GM12874 (cell line): ENCODE data around the gene TNFRSF1B.

ENCODE experiments used
- TF ChIP-seq, protein P1 (sequence below): IDR thresholded peaks from 2 replicates; pipeline ENCODE4 v1.5.1; 2011; ENCODE audit warnings: low read depth, mild to moderate bottlenecking, control low read depth, low read length, moderate library complexity; ENCODE audit not compliant: insufficient read depth

TNFRSF1B gene

DNA sequence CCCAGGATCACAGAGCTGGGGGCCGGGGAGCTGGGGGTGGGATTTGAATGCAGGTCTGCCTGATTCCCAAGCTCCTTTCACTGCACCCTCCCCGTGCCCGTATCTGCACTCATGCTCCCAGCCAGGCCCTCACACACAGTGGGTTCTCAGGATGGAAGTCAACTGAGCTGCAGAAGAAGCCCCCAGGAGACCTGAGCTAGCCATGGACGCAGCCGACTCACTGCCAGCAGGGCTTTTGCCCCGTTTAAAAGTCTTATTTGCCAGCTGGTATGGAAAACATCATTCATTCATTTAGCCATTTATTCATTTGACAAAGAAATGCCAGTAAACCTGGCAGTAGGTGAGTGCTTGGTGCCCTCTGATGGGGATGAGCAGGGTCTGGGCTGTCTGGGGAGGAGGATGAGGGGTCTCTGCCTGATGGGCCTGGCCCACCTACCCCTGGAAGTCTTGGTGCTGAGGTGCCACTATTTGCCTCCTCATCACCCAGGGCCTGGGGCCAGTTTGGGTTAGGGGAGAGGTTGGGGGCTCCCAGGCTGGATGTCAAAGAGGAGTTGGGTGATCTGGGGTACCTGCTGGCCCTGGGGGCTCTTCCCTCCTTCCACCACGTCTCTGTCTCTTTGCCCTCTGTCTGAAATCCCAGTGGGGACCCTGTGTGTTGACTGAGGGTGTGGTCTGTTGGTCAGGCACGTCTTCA is 2.8 kb downstream of the TNFRSF1B start:
- TF ChIP-seq, protein P1, sequence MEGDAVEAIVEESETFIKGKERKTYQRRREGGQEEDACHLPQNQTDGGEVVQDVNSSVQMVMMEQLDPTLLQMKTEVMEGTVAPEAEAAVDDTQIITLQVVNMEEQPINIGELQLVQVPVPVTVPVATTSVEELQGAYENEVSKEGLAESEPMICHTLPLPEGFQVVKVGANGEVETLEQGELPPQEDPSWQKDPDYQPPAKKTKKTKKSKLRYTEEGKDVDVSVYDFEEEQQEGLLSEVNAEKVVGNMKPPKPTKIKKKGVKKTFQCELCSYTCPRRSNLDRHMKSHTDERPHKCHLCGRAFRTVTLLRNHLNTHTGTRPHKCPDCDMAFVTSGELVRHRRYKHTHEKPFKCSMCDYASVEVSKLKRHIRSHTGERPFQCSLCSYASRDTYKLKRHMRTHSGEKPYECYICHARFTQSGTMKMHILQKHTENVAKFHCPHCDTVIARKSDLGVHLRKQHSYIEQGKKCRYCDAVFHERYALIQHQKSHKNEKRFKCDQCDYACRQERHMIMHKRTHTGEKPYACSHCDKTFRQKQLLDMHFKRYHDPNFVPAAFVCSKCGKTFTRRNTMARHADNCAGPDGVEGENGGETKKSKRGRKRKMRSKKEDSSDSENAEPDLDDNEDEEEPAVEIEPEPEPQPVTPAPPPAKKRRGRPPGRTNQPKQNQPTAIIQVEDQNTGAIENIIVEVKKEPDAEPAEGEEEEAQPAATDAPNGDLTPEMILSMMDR: no peak

DNA sequence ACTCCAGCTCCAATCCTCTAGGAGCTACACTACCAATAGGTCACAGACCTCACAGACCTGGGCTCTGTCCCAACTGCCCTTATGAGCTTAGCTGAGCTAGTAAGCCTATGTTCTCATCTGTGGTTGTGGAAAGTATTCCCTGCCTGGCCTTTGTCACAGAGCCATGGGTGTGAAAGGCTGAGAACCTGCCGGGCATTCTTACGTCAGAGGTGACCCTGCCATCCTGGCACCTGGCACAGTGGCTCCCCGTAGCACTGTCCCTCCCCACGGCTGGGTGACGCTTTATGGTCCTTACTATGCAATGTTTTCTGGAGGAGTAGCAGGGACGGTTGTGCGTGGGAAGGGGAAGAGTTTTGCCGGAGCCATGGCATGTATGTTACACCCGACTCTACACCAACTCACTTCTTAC is 3.5 kb downstream of the TNFRSF1B start:
- TF ChIP-seq, protein P1: no peak

DNA sequence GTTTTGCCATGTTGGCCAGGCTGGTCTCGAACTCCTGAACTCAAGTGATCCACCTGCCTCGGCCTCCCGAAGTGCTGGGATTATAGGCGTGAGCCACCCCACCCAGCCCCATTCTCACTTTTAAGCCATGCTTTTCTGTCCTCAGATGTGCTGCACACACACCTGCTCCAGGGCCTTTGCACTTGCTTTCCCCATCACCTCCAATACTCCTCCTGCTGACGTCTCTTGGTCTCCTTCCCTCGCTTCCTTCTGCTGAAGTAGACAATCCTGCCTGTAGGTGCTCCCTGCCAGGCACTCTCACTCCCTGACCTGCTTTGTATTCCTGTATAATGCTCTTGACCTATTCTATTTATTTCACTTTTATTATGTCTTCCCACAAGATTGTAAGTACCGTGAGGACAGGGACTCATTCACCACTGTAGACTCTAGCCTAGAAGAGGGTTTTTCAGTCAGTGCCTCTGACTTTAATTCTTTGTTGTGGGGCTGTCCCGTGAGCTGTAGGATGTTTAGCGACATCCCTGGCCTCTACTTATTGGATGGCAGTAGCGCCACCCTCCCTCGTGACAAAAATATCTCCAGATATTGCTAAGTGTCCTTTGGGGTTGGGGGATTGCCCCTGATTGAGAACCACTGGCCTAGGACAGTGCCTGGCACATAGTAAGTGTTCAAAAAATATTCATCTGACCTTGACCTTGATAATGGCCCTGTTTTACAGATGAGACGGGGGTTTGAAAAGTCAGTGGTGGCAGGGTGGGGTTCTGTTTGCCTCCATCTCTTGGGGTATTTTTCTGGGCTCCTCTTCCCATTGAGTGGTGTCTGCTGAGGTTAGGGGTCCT is 4.6 kb downstream of the TNFRSF1B start:
- TF ChIP-seq, protein P1: no peak

DNA sequence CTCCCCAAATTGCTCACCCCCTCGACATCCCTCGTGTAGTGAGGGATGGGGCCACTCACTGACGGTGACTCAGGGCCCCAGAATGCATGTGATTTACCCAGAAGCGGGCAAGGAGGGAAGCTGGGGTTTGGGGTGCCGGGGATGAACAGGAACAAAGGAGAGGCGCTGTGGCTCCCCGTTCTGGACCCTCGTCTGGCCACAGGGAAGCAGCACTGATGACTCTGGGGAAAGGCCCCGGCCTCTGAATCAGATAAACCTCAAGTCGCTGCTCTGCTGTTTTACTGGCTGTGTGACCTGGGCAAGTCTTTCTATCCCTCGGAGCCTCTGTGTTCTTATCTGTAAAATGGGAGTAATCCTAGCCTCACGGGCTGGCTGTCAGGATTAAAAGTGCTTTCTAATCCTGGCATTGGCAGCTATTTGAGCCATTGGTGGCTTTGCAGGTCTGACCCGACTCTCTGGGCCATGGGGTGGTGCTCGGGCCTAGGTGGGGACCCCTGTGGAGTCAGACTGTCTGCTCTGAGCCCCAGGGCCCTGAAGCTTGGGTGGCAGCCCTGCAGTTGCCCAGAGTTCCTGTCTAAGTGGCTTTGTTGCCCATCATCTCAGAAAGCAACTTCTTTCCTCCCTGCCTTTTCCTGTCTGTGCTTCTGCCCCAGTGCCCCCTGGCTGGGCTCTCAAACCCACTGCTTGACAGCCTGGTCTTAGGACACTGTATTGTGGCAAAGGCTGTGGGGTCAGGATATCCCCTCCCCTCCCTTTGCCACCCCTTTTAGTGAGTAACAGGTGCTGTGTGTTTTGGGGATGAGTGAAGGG is 5.5 kb downstream of the TNFRSF1B start:
- TF ChIP-seq, protein P1: no peak

DNA sequence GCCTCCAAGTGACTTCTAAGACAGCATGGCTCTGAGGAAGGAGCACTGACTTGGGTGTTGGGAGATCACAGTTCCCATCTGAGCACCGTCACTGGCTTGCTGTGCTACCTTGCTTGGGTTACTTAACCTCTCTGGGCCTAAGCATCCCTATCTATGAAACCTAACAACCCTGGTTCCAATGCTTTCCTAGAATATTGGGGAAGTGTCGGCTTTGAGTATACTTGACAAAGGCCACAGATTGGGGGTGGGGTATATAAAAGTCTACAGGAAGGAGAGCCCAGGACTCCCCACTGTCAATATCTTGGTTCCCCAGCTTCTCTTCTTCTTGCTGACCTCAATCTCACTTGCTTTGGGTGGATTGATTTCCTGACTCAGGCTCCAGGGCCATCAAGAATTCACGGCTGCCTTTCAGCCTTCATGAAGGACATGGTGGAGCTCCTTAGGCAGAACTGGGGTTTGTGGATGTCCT is 6.3 kb downstream of the TNFRSF1B start:
- TF ChIP-seq, protein P1: no peak

DNA sequence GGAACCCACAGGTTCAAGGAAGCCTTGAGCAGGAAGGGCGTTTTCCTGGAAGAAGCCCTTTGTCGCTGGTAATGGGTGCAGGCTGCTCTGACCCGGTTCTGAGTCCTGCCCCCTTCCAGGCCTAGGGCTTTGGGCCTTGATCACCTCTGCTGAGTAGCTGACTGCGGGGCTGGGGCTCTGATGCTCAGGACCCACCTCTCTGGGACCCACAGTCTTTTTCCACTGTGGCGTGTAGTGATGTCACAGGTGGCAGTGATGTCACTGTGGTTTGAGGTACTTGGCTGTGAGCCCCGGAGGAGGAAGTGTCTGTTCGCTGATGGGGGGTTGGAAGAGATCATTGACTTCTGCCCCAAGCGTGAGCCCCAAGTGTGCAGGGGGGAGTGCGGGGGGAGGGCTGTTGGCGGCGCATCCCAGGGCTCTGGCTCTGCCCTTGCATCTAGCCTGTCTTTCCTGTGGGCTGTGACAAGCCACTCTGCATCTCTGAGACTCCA is 6.9 kb downstream of the TNFRSF1B start:
- TF ChIP-seq, protein P1: no peak
